SIG-M5 (cell line): ENCODE data around the gene KLF6.

ENCODE experiments used
- DNase-seq: peaks from one replicate; lab custom pipeline; 2025; lab: John Stamatoyannopoulos, UW

Gene KLF6

GRCh38 chr10:3811291-3811870 is 26.4 kb upstream of the KLF6 start:
- no peak for DNase-seq

GRCh38 chr10:3808689-3809199 is 23.7 kb upstream of the KLF6 start:
- DNase-seq, result no peak

GRCh38 chr10:3807928-3808496 is 23.0 kb upstream of the KLF6 start:
- DNase-seq, result no peak

- DNase-seq, result no peak
Measured at GRCh38 chr10:3807211-3807927, 22.4 kb upstream of the KLF6 start.

- DNase-seq, result no peak
Measured at GRCh38 chr10:3806603-3807002, 21.6 kb upstream of the KLF6 start.

- peak; percentile 1 for DNase-seq
Measured at GRCh38 chr10:3805791-3806461, 20.9 kb upstream of the KLF6 start.

- DNase-seq, result peak; percentile 26
Measured at GRCh38 chr10:3805201-3805790, 20.3 kb upstream of the KLF6 start.

GRCh38 chr10:3803927-3804741 is 19.1 kb upstream of the KLF6 start:
- DNase-seq, result peak; percentile 27

- DNase-seq, result no peak
Measured at GRCh38 chr10:3803295-3803926, 18.4 kb upstream of the KLF6 start.

- DNase-seq, result no peak
Measured at GRCh38 chr10:3802526-3803265, 17.7 kb upstream of the KLF6 start.

- DNase-seq, result no peak
Measured at GRCh38 chr10:3801558-3802192, 16.7 kb upstream of the KLF6 start.

- no peak for DNase-seq
Measured at GRCh38 chr10:3800586-3800985, 15.6 kb upstream of the KLF6 start.

GRCh38 chr10:3797750-3798149 is 12.7 kb upstream of the KLF6 start:
- DNase-seq, result no peak

GRCh38 chr10:3793553-3793952 is 8.5 kb upstream of the KLF6 start:
- DNase-seq, result no peak

GRCh38 chr10:3792710-3793219 is 7.8 kb upstream of the KLF6 start:
- DNase-seq, result no peak

- DNase-seq, result no peak
Measured at GRCh38 chr10:3791974-3792633, 7.1 kb upstream of the KLF6 start.

GRCh38 chr10:3790858-3791257 is 5.8 kb upstream of the KLF6 start:
- no peak for DNase-seq

- DNase-seq, result no peak
Measured at GRCh38 chr10:3790272-3790671, 5.3 kb upstream of the KLF6 start.

- no peak for DNase-seq
Measured at GRCh38 chr10:3789621-3790020, 4.6 kb upstream of the KLF6 start.
